Caco-2 (cell line): ENCODE measurements around the gene GPR37. TPM values are rescaled to one million over a fixed set of nuclear protein-coding genes. Genes with fewer than 3 reads are reported as not detected.

Experiments used
- Bru-seq: library from RNA; stranded (reverse); fragments of 400-500 nt; gene quantifications from one replicate; lab custom pipeline; 2021; lab: Mats Ljungman, UMichigan
- BruChase-seq, 2 experiments: library from RNA; stranded (reverse); fragments of 400-500 nt; gene quantifications; one replicate each; lab custom pipeline; 2021; lab: Mats Ljungman, UMichigan
- BruUV-seq: library from RNA; stranded (reverse); fragments of 400-500 nt; replicated peaks from 2 replicates; lab custom pipeline; 2021; lab: Mats Ljungman, UMichigan
- CTCF ChIA-PET: fragments of 300-600 bp; sonication (Branson Sonifier 250); formaldehyde crosslinking; loops from one replicate; lab custom pipeline; 2022; ENCODE audit warnings: antibody characterized with exemption; lab: Charles Lee
- POLR2A ChIA-PET: fragments of 300-600 bp; sonication (Branson Sonifier 250); formaldehyde crosslinking; loops from one replicate; lab custom pipeline; 2022; ENCODE audit warnings: antibody characterized with exemption; lab: Charles Lee
- DNase-seq, 2 experiments: peaks; one replicate each; pipeline versions ENCODE4 v3.0.0 to v3.0.0-alpha.2; 2020 to 2022
- H3K27me3 ChIP-seq: replicated peaks from 2 replicates; pipeline ENCODE4 v1.6.0; 2011; ENCODE audit warnings: low read length; ENCODE audit not compliant: control insufficient read depth, insufficient read depth
- H3K36me3 ChIP-seq: 2 replicates; pipeline ENCODE4 v1.5.1; 2011; ENCODE audit warnings: low read length; ENCODE audit not compliant: control insufficient read depth, insufficient read depth
- H3K4me1 ChIP-seq: fragments of 250-450 bp; sonication (Bioruptor Pico); 2 replicates; pipeline ENCODE4 v1.5.1; 2020; ENCODE audit warnings: mild to moderate bottlenecking
- H3K4me3 ChIP-seq: 2 replicates; pipeline ENCODE4 v1.5.1; 2011; ENCODE audit warnings: low read depth, mild to moderate bottlenecking, control low read depth, low read length
- H3K9me3 ChIP-seq: fragments of 250-450 bp; sonication (Bioruptor Pico); 2 replicates; pipeline ENCODE4 v1.5.1; 2020; ENCODE audit warnings: mild to moderate bottlenecking, moderate library complexity
- H3K27ac Mint-ChIP-seq: one replicate; pipeline ENCODE4 v1.8.0; 2022; ENCODE audit warnings: mixed read lengths; ENCODE audit not compliant: unreplicated experiment
- H3K27me3 Mint-ChIP-seq: one replicate; pipeline ENCODE4 v1.8.0; 2022; ENCODE audit warnings: mixed read lengths; ENCODE audit not compliant: insufficient read depth, unreplicated experiment
- H3K36me3 Mint-ChIP-seq: one replicate; pipeline ENCODE4 v1.8.0; 2022; ENCODE audit warnings: mild to moderate bottlenecking, mixed read lengths; ENCODE audit not compliant: insufficient read depth, unreplicated experiment
- H3K4me1 Mint-ChIP-seq: one replicate; pipeline ENCODE4 v1.8.0; 2022; ENCODE audit warnings: low read depth, mixed read lengths; ENCODE audit not compliant: unreplicated experiment
- H3K4me3 Mint-ChIP-seq: one replicate; pipeline ENCODE4 v1.8.0; 2022; ENCODE audit warnings: mild to moderate bottlenecking, moderate library complexity, mixed read lengths; ENCODE audit not compliant: unreplicated experiment
- H3K9me3 Mint-ChIP-seq: one replicate; pipeline ENCODE4 v1.8.0; 2022; ENCODE audit warnings: mixed read lengths; ENCODE audit not compliant: unreplicated experiment
- CTCF ChIP-seq, 2 experiments: fragments of 200-600 bp in 1 of 2; IDR thresholded peaks; 1 replicate in 1 of 2; 2 replicates in 1 of 2; pipeline versions ENCODE4 v1.5.1 to v1.8.0; 2011 to 2022; ENCODE audit warnings: antibody characterized with exemption in 1 of 2, control low read depth in 1 of 2, inconsistent platforms in 1 of 2, low read depth in 1 of 2, low read length in 1 of 2, mild to moderate bottlenecking in 1 of 2, moderate library complexity in 1 of 2; ENCODE audit not compliant: insufficient read depth in 1 of 2, severe bottlenecking in 1 of 2, unreplicated experiment in 1 of 2
- intact Hi-C: fragments of 100-400 bp; cut with micrococcal nuclease; formaldehyde crosslinking; loops from one replicate; pipeline ENCODE4 v1.10.0; 2022; ENCODE audit not compliant: unreplicated experiment
- long read RNA-seq: library from polyadenylated mRNA; stranded (forward); transcript quantifications from one replicate; pipeline ENCODE4 v2.0.0, GENCODE V29; 2022
- total RNA-seq: library from RNA; stranded (reverse); gene quantifications from 2 replicates; pipeline ENCODE4 v1.2.3, GENCODE V29; 2022

GPR37 gene
- total RNA-seq (0.50 and 0.77 TPM in 2 replicates), Bru-seq, nascent RNA (percentile 32 among the genes with signal in this experiment), BruChase-seq, experiment 1, labeled RNA remaining after a 2-hour chase (percentile 34 among the genes with signal in this experiment), BruChase-seq, experiment 2, labeled RNA remaining after a 6-hour chase (percentile 24 among the genes with signal in this experiment)
- long read RNA-seq, partial matches to known transcripts = 0 of 1 reads
- long read RNA-seq, other reads (novel, unspliced or antisense) = 0 of 1 reads

- CTCF ChIA-PET = interaction anchor here (0.6 kb wide), 3 partner anchors 193 to 247 kb away, joined by 3 read pairs; no protein-coding TSS in a partner anchor
- H3K27me3 Mint-ChIP-seq = peaks cover 18% of the 10 kb centered on the region
These were observed at the start of gene GPR37 for GRCh38 chr7:124765401-124766352. Gene GPR37, minus strand, starts transcription at chr7:124765792. Its CDS starts 816 bp downstream, at chr7:124764976.

DNA sequence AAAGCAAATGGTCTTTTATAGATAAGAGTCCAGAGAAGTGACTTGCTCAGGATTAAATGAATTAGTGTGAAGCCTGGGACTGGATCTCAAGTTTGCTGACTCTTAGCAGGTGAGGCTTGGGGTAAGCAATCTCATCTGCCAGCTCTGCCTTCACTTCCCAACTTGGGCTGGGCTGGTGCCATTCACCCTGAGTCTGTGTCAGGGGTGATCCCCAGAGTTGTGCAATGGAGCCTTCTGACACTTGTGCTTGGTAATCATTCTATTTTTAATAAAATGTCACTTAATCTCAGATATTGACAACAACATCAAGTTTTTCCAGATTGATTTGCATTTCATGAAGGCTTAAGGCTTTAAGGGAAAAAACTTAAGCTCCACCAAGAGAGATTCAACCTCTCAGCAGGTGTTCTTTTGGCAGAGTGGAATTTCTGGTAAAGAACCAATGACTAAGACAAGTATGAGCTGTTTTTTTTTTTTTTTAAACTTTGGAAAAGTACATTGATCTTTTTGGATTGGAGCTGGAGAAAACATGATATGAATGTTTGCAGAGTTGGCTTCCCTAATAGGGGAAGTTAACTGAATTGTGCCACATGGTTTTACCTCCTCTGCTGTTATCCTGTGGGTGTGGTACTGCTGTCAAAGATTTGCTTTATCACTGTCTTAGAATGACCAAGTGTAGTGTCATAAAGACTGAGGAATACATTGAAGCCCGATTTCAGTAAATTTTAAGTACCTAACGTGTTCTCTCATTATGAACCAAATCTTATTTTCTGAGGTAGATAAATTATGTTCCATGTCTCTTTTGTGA, 48.6 kb upstream of the GPR37 start:
- ChIA-PET CTCF (no interaction called here), POLR2A (no interaction called here)

More at GRCh38 chr7:124765401-124766352, at the start of gene GPR37:
- peak within 1 kb of the TSS; percentile 84 for H3K4me3 Mint-ChIP-seq
- no peaks in the 10 kb centered on the region for H3K9me3 ChIP-seq
- H3K36me3 Mint-ChIP-seq = no peaks in the 10 kb centered on the region
- no TSS peak for BruUV-seq
- H3K4me3 ChIP-seq = peak within 1 kb of the TSS; percentile 67
- no peaks in the 10 kb centered on the region for H3K36me3 ChIP-seq
- no peaks in the 10 kb centered on the region for H3K9me3 Mint-ChIP-seq
- peak; percentile 79 to 83 for DNase-seq
- POLR2A ChIA-PET = no interaction called here
- peaks cover 20% of the 10 kb centered on the region for H3K4me1 ChIP-seq
- H3K27ac Mint-ChIP-seq = no peak within 1 kb of the TSS
- H3K4me1 Mint-ChIP-seq = peaks cover 8% of the 10 kb centered on the region
- TF ChIP-seq CTCF (IDR thresholded peaks at IDR 0.05; ENCODE audit: insufficient read depth in 1 of 2, low read depth in 1 of 2, low read length in 1 of 2, severe bottlenecking in 1 of 2, unreplicated experiment in 1 of 2) = peak in 1 of 2 experiments; percentile 4
- intact Hi-C loops = no loop called here
- peaks cover 1% of the 10 kb centered on the region; the same call in 1 of the 2 replicates for H3K27me3 ChIP-seq

More for the DNA sequence above, 48.6 kb upstream of the GPR37 start:
- BruUV-seq = no TSS peak
- no peak for DNase-seq
- H3K9me3 ChIP-seq = no peaks in the 10 kb centered on the region
- Mint-ChIP-seq H3K27ac (no peak overlapping the region), H3K36me3 (no peaks in the 10 kb centered on the region), H3K4me3 (no peak overlapping the region), H3K9me3 (no peaks in the 10 kb centered on the region), H3K27me3 (no peaks in the 10 kb centered on the region), H3K4me1 (no peaks in the 10 kb centered on the region)
- no peak for TF ChIP-seq CTCF (IDR thresholded peaks at IDR 0.05; ENCODE audit: insufficient read depth in 1 of 2, low read depth in 1 of 2, low read length in 1 of 2, severe bottlenecking in 1 of 2, unreplicated experiment in 1 of 2)
- H3K4me1 ChIP-seq = no peaks in the 10 kb centered on the region
- intact Hi-C loops = no loop called here
- H3K27me3 ChIP-seq = no peaks in the 10 kb centered on the region
- no peaks in the 10 kb centered on the region for H3K36me3 ChIP-seq
- no peak overlapping the region for H3K4me3 ChIP-seq
